ENCODE data around the gene C10orf95.

DNA sequence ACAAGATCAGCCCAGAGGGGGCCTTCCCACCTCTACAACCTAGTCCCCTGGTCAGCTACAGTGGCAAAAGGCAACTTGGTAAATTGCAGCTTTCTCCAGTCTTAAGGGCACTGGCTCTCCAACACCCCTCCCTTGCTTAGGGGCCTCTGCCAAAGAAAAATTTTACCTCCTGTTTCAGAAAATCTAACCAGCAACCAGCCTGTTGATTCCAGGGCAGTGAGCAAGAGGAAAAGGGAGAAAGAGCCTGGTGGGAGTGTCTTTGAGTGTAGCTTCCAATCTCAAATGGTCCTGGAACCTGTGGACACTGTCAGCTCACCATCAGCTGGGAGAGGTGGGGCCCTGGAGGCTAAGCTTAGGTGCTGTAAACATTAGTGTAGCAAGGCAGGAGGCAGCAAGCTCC lies 28.3 kb upstream of the C10orf95 start:
- TF ChIP-seq, protein P1, sequence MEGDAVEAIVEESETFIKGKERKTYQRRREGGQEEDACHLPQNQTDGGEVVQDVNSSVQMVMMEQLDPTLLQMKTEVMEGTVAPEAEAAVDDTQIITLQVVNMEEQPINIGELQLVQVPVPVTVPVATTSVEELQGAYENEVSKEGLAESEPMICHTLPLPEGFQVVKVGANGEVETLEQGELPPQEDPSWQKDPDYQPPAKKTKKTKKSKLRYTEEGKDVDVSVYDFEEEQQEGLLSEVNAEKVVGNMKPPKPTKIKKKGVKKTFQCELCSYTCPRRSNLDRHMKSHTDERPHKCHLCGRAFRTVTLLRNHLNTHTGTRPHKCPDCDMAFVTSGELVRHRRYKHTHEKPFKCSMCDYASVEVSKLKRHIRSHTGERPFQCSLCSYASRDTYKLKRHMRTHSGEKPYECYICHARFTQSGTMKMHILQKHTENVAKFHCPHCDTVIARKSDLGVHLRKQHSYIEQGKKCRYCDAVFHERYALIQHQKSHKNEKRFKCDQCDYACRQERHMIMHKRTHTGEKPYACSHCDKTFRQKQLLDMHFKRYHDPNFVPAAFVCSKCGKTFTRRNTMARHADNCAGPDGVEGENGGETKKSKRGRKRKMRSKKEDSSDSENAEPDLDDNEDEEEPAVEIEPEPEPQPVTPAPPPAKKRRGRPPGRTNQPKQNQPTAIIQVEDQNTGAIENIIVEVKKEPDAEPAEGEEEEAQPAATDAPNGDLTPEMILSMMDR (conservative IDR thresholded peaks at IDR 0.05 in 1 of 2, IDR thresholded peaks at IDR 0.05 in 1 of 2; ENCODE audit: low read depth in 1 of 2, low read length in 2 of 2) = no peak
- no peak for TF ChIP-seq EZH2 (IDR thresholded peaks at IDR 0.05; ENCODE audit: low read length, missing control alignments)
